ENCODE data around the gene FOXE1. TPM values are rescaled to one million over a fixed set of nuclear protein-coding genes. Genes with fewer than 3 reads are reported as not detected.

FOXE1 gene
- total RNA-seq, 1 experiment from 2014 or later: not detected

GRCh38 chr9:97853844-97854695 lies 1.0 kb downstream of the FOXE1 start:
- no peaks in the 10 kb centered on the region for H3K9me2 ChIP-seq (ENCODE audit: insufficient read depth)
- TF ChIP-seq ZFX (IDR thresholded peaks at IDR 0.05) (no peak), JUND (IDR thresholded peaks at IDR 0.05) (no peak), EGR1 (IDR thresholded peaks at IDR 0.05; ENCODE audit: low read depth) (no peak), CEBPB (IDR thresholded peaks at IDR 0.05; ENCODE audit: low read depth) (no peak), YY1 (IDR thresholded peaks at IDR 0.05; ENCODE audit: extremely low read depth, insufficient replicate concordance, low read depth, low read length) (no peak), EZH2 (IDR thresholded peaks at IDR 0.05) (no peak), EZH2phosphoT487 (IDR thresholded peaks at IDR 0.05; ENCODE audit: borderline replicate concordance) (no peak), ZNF274 (IDR thresholded peaks at IDR 0.05; ENCODE audit: low read depth, low read length) (no peak), ZBTB33 (IDR thresholded peaks at IDR 0.05; ENCODE audit: extremely low read depth, insufficient replicate concordance, low read length) (no peak), SIN3A (IDR thresholded peaks at IDR 0.05; ENCODE audit: low read depth) (no peak), POLR2A (IDR thresholded peaks at IDR 0.05; ENCODE audit: borderline replicate concordance, extremely low read depth, insufficient read depth, insufficient read length) (no peak), CBX3 (IDR thresholded peaks at IDR 0.05; ENCODE audit: low read depth) (no peak), SP1 (IDR thresholded peaks at IDR 0.05; ENCODE audit: low read depth) (no peak), POLR2AphosphoS5 (IDR thresholded peaks at IDR 0.05; ENCODE audit: low read depth, low read length) (no peak), REST (IDR thresholded peaks at IDR 0.05; ENCODE audit: low read depth) (no peak), MAX (IDR thresholded peaks at IDR 0.05) (no peak)
- TF ChIP-seq, protein P1, sequence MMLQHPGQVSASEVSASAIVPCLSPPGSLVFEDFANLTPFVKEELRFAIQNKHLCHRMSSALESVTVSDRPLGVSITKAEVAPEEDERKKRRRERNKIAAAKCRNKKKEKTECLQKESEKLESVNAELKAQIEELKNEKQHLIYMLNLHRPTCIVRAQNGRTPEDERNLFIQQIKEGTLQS (IDR thresholded peaks at IDR 0.05): no peak
- BruUV-seq (replicated peaks): no TSS peak
- H3K9ac ChIP-seq (ENCODE audit: low read length): no peak overlapping the region
- H3K27ac ChIP-seq (ENCODE audit: low read depth, low read length): no peak overlapping the region
- ATAC-seq (no peak), DNase-seq (ENCODE audit: low read depth, low spot score) (no peak)
- RAD21 ChIA-PET (ENCODE audit: low non-redundant PET in 1 of 2, low total read pairs in 2 of 2, uncharacterized antibody in 2 of 2, unreplicated experiment in 2 of 2): no interaction called here
- POLR2A ChIA-PET: no interaction called here
- no peaks in the 10 kb centered on the region for H3K79me2 ChIP-seq (ENCODE audit: insufficient read depth, low read length)
- no peak overlapping the region for H2AFZ ChIP-seq (ENCODE audit: low read depth, low read length, poor library complexity, severe bottlenecking)
- no peaks in the 10 kb centered on the region for H3K9me3 ChIP-seq (ENCODE audit: control insufficient read depth in 1 of 2, insufficient read depth in 1 of 2, low read depth in 1 of 2, low read length in 2 of 2)
- no peaks in the 10 kb centered on the region for H3K27me3 ChIP-seq (ENCODE audit: insufficient read depth, low read length)
- H3K4me2 ChIP-seq (ENCODE audit: low read length): no peak overlapping the region
- H3K4me3 ChIP-seq (replicated peaks in 1 of 2; ENCODE audit: low read depth in 1 of 2, low read length in 2 of 2): no peak overlapping the region
- H3K4me1 ChIP-seq (ENCODE audit: control insufficient read depth in 1 of 2, insufficient read depth in 2 of 2, low read length in 2 of 2): no peaks in the 10 kb centered on the region
- CTCF ChIA-PET: no interaction called here
- H3K36me3 ChIP-seq (ENCODE audit: control insufficient read depth in 1 of 2, insufficient read depth in 2 of 2, low read length in 2 of 2): no peaks in the 10 kb centered on the region
- H4K20me1 ChIP-seq (ENCODE audit: insufficient read depth): no peaks in the 10 kb centered on the region
- intact Hi-C loops (cut with micrococcal nuclease): no loop called here

Data from HCT116 (cell line).